Fibroblast of lung (primary cell): ENCODE data around the gene PRSS36. TPM values are rescaled to one million over a fixed set of nuclear protein-coding genes. Genes with fewer than 3 reads are reported as not detected.
A peak's percentile ranks its signal among the peaks of the same experiment; 100 is the strongest.

Experiments
- DNase-seq, 2 donors: peaks; one replicate each; pipeline versions ENCODE4 v3.0.0 to v3.0.0-alpha.2; 2010; ENCODE audit warnings: low read depth in 2 of 2
- H2AFZ ChIP-seq: 2 replicates; pipeline ENCODE4 v1.5.1; 2012; ENCODE audit warnings: low read length, control low read depth, inconsistent platforms
- H3K27ac ChIP-seq: 2 replicates; pipeline ENCODE4 v1.5.1; 2011; ENCODE audit warnings: low read length, control low read depth; ENCODE audit not compliant: insufficient read depth
- H3K27me3 ChIP-seq: 2 replicates; pipeline ENCODE4 v1.5.1; 2011; ENCODE audit warnings: mild to moderate bottlenecking, low read length; ENCODE audit not compliant: control insufficient read depth, insufficient read depth
- H3K36me3 ChIP-seq: 2 replicates; pipeline ENCODE4 v1.5.1; 2011; ENCODE audit warnings: low read length; ENCODE audit not compliant: control insufficient read depth, insufficient read depth
- H3K4me1 ChIP-seq: 2 replicates; pipeline ENCODE4 v1.5.1; 2011; ENCODE audit warnings: low read length; ENCODE audit not compliant: control insufficient read depth, insufficient read depth; ENCODE audit errors: extremely low read depth
- H3K4me2 ChIP-seq: 2 replicates; pipeline ENCODE4 v1.5.1; 2011; ENCODE audit warnings: low read length, control low read depth; ENCODE audit not compliant: insufficient read depth; ENCODE audit errors: extremely low read depth
- H3K4me3 ChIP-seq, 4 experiments: fragments of 200-600 bp in 1 of 4; sonication (generic) in 1 of 4; replicated peaks in 1 of 4; 2 replicates each; pipeline ENCODE4 v1.5.1; 2011 to 2016; ENCODE audit warnings: low read length in 4 of 4, low read depth in 3 of 4, mild to moderate bottlenecking in 3 of 4, control low read depth in 2 of 4, inconsistent platforms in 1 of 4, mixed read lengths in 1 of 4; ENCODE audit not compliant: insufficient read depth in 1 of 4; ENCODE audit errors: control extremely low read depth in 1 of 4
- H3K79me2 ChIP-seq: 2 replicates; pipeline ENCODE4 v1.5.1; 2012; ENCODE audit warnings: mild to moderate bottlenecking, low read length, inconsistent platforms; ENCODE audit not compliant: control insufficient read depth, insufficient read depth
- H3K9ac ChIP-seq: 2 replicates; pipeline ENCODE4 v1.5.1; 2011; ENCODE audit warnings: mild to moderate bottlenecking, low read length, control low read depth; ENCODE audit not compliant: insufficient read depth
- H3K9me3 ChIP-seq: 2 replicates; pipeline ENCODE4 v1.5.1; 2012; ENCODE audit warnings: low read depth, low read length; ENCODE audit not compliant: control insufficient read depth, insufficient read depth
- H4K20me1 ChIP-seq: 2 replicates; pipeline ENCODE4 v1.5.1; 2011; ENCODE audit warnings: low read length; ENCODE audit not compliant: control insufficient read depth, insufficient read depth; ENCODE audit errors: extremely low read depth
- CTCF ChIP-seq, 2 donors: IDR thresholded peaks in 1 of 2; conservative IDR thresholded peaks in 1 of 2; 1 replicate in 1 of 2; 2 replicates in 1 of 2; pipeline ENCODE4 v1.5.1; 2011 to 2012; ENCODE audit warnings: low read length in 2 of 2, control low read depth in 1 of 2, inconsistent platforms in 1 of 2, low read depth in 1 of 2, mild to moderate bottlenecking in 1 of 2
- EZH2 ChIP-seq: IDR thresholded peaks from 2 replicates; pipeline ENCODE4 v1.5.1; 2012; ENCODE audit warnings: low read length, control low read depth, mild to moderate bottlenecking; ENCODE audit errors: missing control alignments
- polyA plus RNA-seq, 2 donors: library from polyadenylated mRNA; depleted of rRNA in 1 of 2; stranded (reverse) in 1 of 2; unstranded in 1 of 2; fragments of >200 nt; gene quantifications; 2 replicates each; pipeline ENCODE4 v1.2.1, GENCODE V29; 2011 to 2012; ENCODE audit warnings: missing spikeins in 1 of 2
- total RNA-seq: library from RNA; depleted of rRNA; stranded (reverse); fragments of >200 nt; gene quantifications from 2 replicates; pipeline ENCODE4 v1.2.1, GENCODE V29; 2014

The PRSS36 gene
- total and polyA plus RNA-seq, 2 donors (not counting 1 experiment from before 2014, with no cell fraction given), result 0.10 to 0.17 TPM

- Histone ChIP-seq H3K27me3 (no peaks in the 10 kb centered on the region), H3K36me3 (peaks cover 5% of the 10 kb centered on the region), H3K4me1 (no peaks in the 10 kb centered on the region), H3K4me3 (no peak overlapping the region), H3K27ac (no peak overlapping the region), H3K79me2 (no peaks in the 10 kb centered on the region), H4K20me1 (no peaks in the 10 kb centered on the region), H3K4me2 (no peak overlapping the region), H3K9me3 (no peaks in the 10 kb centered on the region), H2AFZ (no peak overlapping the region), H3K9ac (no peak overlapping the region)
- no peak for TF ChIP-seq CTCF (conservative IDR thresholded peaks at IDR 0.05 in 1 of 2, IDR thresholded peaks at IDR 0.05 in 1 of 2; ENCODE audit: low read depth in 1 of 2, low read length in 2 of 2)
- TF ChIP-seq EZH2, result no peak
- DNase-seq, result peak in 1 of 2 donors; percentile 51
Measured at GRCh38 chr16:31129568-31130335, 20.1 kb downstream of the PRSS36 start.

- no peak overlapping the region for H2AFZ ChIP-seq
- no peak for TF ChIP-seq EZH2
- no peak for TF ChIP-seq CTCF (conservative IDR thresholded peaks at IDR 0.05 in 1 of 2, IDR thresholded peaks at IDR 0.05 in 1 of 2; ENCODE audit: low read depth in 1 of 2, low read length in 2 of 2)
- no peak overlapping the region for H3K4me3 ChIP-seq
- no peaks in the 10 kb centered on the region for H3K27me3 ChIP-seq
- H3K9ac ChIP-seq, result no peak overlapping the region
- H3K27ac ChIP-seq, result no peak overlapping the region
- H3K36me3 ChIP-seq, result peaks cover 5% of the 10 kb centered on the region
- H3K4me2 ChIP-seq, result no peak overlapping the region
- H4K20me1 ChIP-seq, result no peaks in the 10 kb centered on the region
- H3K79me2 ChIP-seq, result no peaks in the 10 kb centered on the region
- no peaks in the 10 kb centered on the region for H3K9me3 ChIP-seq
- DNase-seq, result no peak
- H3K4me1 ChIP-seq, result no peaks in the 10 kb centered on the region
Measured at GRCh38 chr16:31128711-31129567, 20.9 kb downstream of the PRSS36 start.

- H3K9me3 ChIP-seq, result no peaks in the 10 kb centered on the region
- no peak overlapping the region for H3K4me2 ChIP-seq
- no peak overlapping the region for H3K9ac ChIP-seq
- TF ChIP-seq EZH2, result no peak
- no peak for TF ChIP-seq CTCF (conservative IDR thresholded peaks at IDR 0.05 in 1 of 2, IDR thresholded peaks at IDR 0.05 in 1 of 2; ENCODE audit: low read depth in 1 of 2, low read length in 2 of 2)
- no peaks in the 10 kb centered on the region for H3K79me2 ChIP-seq
- H3K27ac ChIP-seq, result no peak overlapping the region
- no peak overlapping the region for H3K4me3 ChIP-seq
- no peaks in the 10 kb centered on the region for H3K27me3 ChIP-seq
- no peaks in the 10 kb centered on the region for H4K20me1 ChIP-seq
- H2AFZ ChIP-seq, result no peak overlapping the region
- H3K4me1 ChIP-seq, result no peaks in the 10 kb centered on the region
- DNase-seq, result no peak
- H3K36me3 ChIP-seq, result peaks cover 4% of the 10 kb centered on the region
Measured at GRCh38 chr16:31127182-31127581, 22.7 kb downstream of the PRSS36 start.
